Ramos (cell line): ENCODE measurements around the gene RUFY3.
"Not testable (repeated sequence)": the region's sequence is repeated elsewhere in the genome, so short reads cannot be mapped to it uniquely, and the experiment has no call there.

Experiments
- in situ Hi-C: fragments of 300-500 bp; cut with MboI; formaldehyde crosslinking; loops from one replicate; pipeline ENCODE4 v1.14.3; 2022; ENCODE audit warnings: low sequenced_read_pairs; ENCODE audit not compliant: unreplicated experiment

Gene RUFY3

DNA sequence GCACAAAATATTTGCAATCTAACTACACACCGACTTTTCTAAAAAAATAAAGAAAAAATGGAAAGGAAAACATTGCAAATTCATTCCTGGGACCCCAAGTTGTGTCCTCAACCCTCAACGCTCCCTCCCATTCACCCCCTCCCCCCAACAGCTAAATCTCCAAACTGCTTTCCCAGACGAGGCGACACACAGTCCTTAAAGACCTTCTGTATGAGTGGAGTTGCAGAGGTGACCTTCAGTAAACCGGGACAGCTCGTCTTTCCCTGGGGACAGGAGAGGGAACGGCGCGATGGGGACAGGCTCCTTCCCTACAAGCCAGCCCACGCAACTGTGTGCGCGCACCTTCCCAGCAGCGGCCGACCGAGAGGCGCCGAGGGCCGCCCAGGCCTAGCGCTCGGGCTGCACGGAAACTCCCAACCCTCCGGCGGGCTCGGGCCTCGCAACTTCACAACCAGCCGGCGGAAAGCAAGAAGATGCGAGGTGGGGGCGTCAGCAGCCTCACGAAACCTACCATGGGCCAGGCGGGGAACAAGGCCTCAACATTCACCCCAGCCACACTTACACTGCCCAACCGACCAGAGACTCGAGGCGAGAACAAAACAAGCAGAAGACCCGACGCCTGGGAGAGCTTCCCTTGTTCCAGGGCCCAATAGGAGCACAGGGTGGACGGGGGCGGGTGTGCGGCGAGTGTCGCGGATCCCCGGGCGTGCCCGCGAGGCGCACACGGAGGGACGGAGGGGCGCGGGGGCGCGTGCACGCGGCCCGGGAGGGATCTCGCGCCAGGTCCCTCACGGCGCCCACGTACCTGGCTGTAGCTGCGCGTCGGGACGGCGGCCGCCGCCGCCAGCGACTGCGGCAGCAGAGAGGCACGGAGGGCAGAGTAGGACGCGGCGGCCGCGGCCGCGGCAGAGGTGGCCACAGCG is 117.2 kb downstream of the RUFY3 start:
- in situ Hi-C loops = no loop called here

DNA sequence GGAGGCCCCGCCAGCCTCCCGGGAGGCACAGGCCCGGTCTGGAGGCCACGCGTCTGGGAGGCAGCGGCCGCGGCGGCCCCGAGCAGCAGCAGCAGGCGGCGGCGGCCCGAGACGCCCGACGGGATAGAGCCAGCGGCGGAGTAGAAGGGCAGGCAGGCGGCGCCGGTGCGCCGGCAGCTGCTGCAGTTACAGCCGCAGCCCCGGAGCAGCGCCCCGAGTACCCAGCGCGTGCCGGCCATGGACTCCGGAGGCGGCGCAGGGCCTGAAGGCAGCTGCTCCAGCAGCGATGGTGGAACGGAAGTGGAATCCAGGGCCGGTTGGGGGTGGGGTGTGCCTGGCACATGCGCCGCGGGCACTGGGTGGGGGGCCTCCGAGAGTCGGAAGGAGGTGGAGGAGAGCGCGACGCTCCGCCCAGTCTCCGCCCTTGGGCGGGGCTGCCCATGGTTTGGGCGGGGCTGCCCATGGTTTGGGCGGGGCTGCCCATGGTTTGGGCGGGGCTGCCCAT is 117.9 kb downstream of the RUFY3 start, which contains the start of gene GRSF1:
Gene GRSF1, minus strand, starts transcription at position 302 of the 505 bp plus-strand sequence. Its CDS starts 63 bp downstream, at position 239.
- in situ Hi-C loops = no loop called here

DNA sequence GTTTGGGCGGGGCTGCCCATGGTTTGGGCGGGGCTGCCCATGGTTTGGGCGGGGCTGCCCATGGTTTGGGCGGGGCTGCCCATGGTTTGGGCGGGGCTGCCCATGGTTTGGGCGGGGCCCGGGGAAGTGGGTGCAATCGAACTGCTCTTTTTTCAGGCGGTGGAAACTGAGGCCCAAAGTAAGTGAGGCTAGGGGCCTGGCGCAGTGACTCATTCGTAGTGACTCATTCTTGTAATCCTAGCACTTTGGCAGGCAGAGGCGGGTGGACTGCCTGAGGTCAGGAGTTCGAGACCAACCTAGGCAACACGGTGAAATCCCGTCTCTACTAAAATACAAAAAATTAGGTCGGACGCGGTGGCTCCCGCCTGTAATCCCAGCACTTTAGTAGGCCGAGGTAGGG is 118.4 kb downstream of the RUFY3 start:
- in situ Hi-C loops = not testable (repeated sequence)

DNA sequence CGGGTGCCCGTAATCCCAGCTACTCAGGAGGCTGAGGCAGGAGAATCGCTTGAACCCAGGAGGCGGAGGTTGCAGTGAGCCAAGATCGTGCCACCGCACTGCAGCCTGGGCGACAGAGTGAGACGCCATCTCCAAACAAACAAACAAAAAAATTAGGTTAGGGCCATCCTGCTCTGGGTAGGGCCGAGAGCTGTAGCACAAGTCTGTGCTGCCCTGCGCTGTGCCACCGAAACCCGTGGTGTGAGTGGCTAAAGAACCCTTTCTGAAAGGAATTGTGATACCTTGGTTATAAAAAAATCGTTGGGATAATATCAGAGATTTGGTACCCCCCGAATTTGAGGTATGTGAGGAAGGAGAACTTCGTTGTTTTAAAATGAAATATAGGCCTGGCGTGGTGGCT is 118.9 kb downstream of the RUFY3 start:
- in situ Hi-C loops = not testable (repeated sequence)

DNA sequence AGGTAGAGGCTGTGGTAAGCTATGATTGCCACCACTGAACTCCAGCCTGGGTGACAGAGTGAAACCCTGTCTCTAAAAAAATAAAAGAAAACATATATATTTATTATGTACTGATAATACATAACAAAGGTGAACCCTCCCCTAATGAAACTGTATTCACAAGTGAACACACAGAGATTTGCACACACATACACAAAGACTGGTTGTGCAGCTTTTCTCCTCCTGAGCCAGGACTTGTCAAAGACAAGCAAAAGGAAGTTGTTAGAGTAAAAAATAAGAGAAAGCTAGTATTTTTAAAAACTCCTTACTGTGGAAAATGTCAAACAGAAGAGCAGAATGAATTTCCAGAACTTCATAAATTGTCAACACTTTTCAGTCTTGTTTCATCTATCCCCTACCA is 119.4 kb downstream of the RUFY3 start:
- in situ Hi-C loops = no loop called here

DNA sequence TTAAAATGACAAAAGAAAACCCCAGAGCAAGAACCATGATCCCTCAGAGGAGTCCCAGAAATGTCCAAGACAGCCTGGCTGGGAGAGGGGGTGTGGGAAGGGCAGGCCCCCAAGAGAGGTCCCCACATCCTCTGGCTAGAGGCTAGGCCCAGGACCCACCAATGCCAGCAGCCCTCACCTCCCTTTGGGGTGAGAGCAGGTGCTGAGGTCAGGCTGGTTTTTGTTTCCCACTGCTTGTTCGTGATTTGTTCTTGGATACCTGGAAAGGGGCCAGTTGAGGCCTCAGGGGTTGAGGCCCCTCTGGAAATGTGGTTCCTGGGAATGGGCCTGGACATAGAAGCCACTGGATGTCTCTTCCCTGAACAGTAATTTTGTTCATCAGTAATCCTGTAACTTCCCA is 120.2 kb downstream of the RUFY3 start:
- in situ Hi-C loops = no loop called here

DNA sequence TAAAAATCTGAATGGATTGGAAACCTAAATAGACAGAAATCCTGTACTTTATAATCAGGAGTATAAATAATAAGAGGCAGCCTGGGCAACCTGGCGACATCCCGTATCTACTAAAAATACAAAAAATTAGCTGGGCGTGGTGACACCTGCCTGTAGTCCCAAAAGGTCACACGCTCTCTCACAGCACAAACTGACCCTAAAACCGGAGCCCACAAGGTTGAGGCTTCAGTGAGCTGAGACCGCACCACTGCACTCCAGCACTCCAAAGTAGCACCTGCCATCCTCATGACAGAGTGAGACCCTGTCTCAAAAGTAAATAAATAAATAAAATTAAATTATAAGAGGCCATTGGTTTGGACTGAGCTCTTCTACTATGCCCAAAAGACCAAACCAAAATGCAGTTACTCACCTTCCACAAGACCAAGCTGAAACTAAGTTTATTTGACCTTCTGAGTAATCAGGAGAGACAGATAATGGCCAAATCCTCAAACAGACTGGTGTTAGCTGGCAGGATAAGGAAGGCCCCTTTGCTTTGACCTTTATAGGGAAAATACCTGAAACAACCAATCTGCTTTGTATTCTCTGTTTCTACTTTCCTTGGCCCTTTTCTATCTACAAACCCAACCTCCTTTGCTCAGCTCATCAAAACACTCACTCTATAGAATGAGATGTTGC is 121.1 kb downstream of the RUFY3 start:
- in situ Hi-C loops = no loop called here

DNA sequence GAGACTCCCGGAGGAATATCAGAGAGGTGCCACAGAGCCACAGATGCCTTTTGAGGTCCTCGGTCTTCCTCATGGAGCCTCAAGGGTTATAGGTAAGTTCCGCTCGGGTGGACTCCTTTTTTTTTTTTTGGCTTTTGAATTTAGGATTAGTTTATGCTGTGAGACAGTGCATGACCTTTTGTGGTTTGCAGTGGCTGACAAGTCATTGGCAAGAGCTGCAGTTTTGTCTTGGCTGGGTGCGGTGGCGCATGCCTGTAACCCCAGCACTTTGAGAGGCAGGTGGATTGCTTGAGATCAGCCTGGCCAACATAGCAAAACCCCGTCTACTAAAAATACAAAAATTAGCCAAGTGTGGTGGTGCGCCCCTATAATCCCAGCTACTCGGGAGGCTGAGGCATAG is 122.4 kb downstream of the RUFY3 start:
- in situ Hi-C loops = no loop called here

DNA sequence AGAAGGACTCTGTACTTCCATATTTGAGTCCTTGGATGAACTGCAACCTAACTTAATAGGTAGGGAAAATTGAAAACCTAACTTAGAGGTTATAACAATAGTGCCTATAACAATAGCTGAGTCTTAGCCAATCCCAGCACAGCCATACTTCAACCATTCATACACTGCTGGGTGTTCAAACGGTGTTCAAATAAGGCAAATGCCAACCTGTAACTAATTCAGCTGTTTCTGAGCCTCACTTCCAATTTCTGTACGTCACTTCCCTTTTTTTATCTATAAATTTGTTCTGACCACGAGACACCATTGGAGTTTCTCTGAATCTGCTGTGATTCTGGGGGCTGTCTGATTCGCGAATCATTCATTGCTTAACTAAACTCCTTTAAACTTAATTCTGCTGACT is 127.5 kb downstream of the RUFY3 start:
- in situ Hi-C loops = no loop called here

DNA sequence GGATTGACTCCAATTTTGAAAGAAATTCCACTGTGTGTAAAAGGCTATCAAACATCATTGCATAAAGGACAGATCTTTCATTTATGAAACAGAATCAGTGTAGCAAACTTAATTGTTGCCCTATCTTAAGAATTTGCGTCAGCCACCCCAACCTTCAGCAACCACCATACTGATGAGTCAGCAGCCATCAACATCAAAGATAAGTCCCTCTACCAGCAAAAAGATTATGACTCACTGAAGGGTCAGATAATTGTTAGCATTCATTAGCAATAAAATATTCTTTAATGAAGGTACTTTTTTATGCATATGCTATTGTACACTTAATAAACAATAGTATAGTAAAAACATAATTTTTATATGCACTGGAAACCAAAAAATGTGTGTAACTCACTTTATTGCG is 133.7 kb downstream of the RUFY3 start:
- in situ Hi-C loops = no loop called here
